Measurements from ENCODE around the gene PFDN1. TPM values are rescaled to one million over a fixed set of nuclear protein-coding genes. Genes with fewer than 3 reads are reported as not detected.

The PFDN1 gene
- total and polyA plus RNA-seq, 9 of the 15 experiments (the other 6 are each of a cell fraction or from before 2014, with no cell fraction given) = 45.5 to 215 (median 78.0) TPM

DNA sequence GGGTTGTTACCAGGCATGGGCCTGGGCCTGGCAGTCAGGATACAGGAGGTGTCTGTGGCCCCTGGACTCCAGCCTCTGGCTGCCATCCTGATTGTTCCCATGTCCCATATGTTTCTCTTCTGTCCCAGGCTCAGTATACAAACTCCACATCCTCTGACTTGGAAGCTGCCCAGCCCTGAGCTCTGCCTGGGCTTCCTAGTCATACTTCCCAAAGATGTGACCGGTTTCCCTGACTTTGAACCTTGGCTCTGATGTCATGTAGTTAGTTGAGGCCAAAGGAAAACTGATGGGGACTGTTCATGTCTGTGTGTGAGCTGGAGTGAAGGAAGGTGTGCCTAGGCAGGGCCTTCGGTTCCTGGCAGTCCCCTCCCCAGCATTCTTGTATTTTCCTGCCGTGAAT lies 77.5 kb downstream of the PFDN1 start:
- WGBS (ENCODE audit: insufficient coverage, low coverage, missing lambda C conversion rate) = 43% methylated on average over 3 of the region's 3 CpGs
- Histone ChIP-seq H3K79me2 (ENCODE audit: control insufficient read depth, insufficient read depth, low read length) (peaks cover 50% of the 10 kb centered on the region), H3K4me3 (no peak overlapping the region), H3K9me1 (ENCODE audit: control insufficient read depth, insufficient read depth, low read length) (peaks cover 4% of the 10 kb centered on the region), H3K27ac (ENCODE audit: extremely low read depth, low read depth, low read length) (no peak overlapping the region), H2AFZ (ENCODE audit: low read depth, low read length) (no peak overlapping the region), H3K36me3 (ENCODE audit: control insufficient read depth, insufficient read depth, low read length) (peaks cover 15% of the 10 kb centered on the region; the same call in 2 of the 3 replicates), H3K4me2 (ENCODE audit: insufficient read depth, low read length) (no peak overlapping the region), H4K20me1 (replicated peaks; ENCODE audit: control insufficient read depth, insufficient read depth, low read length) (0 out of 2 replicates have a peak, but pooled peaks cover 3% of the 10 kb centered on the region), H3K9me3 (replicated peaks; ENCODE audit: control insufficient read depth, insufficient read depth, low read depth, low read length) (no peaks in the 10 kb centered on the region), H3K27me3 (ENCODE audit: control insufficient read depth in 2 of 2, insufficient read depth in 2 of 2, low read length in 2 of 2) (no peaks in the 10 kb centered on the region), H3K9ac (ENCODE audit: insufficient read depth in 1 of 2, low read depth in 2 of 2, low read length in 2 of 2) (peak overlapping the region in 1 of 2 experiments; percentile 23; a peak in 1 of 4 replicates), H3K4me1 (replicated peaks in 1 of 2; ENCODE audit: control insufficient read depth in 2 of 2, insufficient read depth in 2 of 2, low read length in 2 of 2) (peaks cover 11 to 42% of the 10 kb centered on the region in 2 experiments)
- intact Hi-C loops (cut with micrococcal nuclease) (no loop called here), in situ Hi-C loops (cut with MboI) (no loop called here)
- ATAC-seq = no peak
- ChIA-PET POLR2A (interaction anchor here (0.6 to 2.0 kb wide), 2 partner anchors 9 to 36 kb away, joined by 3 to 7 read pairs; no protein-coding TSS in a partner anchor), CTCF (ENCODE audit: low intra/inter-chr PET ratio) (no interaction called here)
- no peak for FAIRE-seq
- no peak for TF ChIP-seq CEBPG (CRISPR knock-in tag; IDR thresholded peaks at IDR 0.05)
- no peak for TF ChIP-seq CEBPG (tag; conservative IDR thresholded peaks at IDR 0.05 in 1 of 2, IDR thresholded peaks at IDR 0.05 in 1 of 2)
- no peak for DNase-seq (ENCODE audit: extremely low read depth in 1 of 4, low spot score in 3 of 4)
- no TSS peak for BruUV-seq (replicated peaks)

DNA sequence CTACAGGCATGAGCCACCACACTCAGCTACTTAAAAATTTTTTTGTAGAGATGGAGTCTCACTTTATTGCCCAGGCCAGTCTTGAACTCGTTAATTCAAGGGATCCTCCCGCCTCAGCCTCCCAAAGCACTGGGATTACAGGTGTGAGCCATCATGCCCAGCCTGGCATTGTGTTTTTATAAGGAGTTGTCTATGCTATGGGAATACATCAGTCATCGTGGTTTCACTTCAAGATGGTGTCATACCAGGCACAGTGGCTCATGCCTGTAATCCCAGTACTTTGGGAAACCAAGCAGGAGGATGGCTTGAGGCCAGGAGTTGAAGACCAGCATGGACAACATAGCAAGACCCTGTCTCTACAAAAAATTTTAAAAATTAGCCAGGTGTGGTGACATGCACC lies 78.2 kb downstream of the PFDN1 start:
- 91% methylated on average over 3 of the region's 3 CpGs for WGBS (ENCODE audit: insufficient coverage, low coverage, missing lambda C conversion rate)
- DNase-seq (ENCODE audit: extremely low read depth in 1 of 4, low spot score in 3 of 4) (no peak), ATAC-seq (no peak), FAIRE-seq (no peak)
- Histone ChIP-seq H3K79me2 (ENCODE audit: control insufficient read depth, insufficient read depth, low read length) (peaks cover 58% of the 10 kb centered on the region), H3K36me3 (ENCODE audit: control insufficient read depth, insufficient read depth, low read length) (peaks cover 15% of the 10 kb centered on the region; the same call in 2 of the 3 replicates), H3K27me3 (ENCODE audit: control insufficient read depth in 2 of 2, insufficient read depth in 2 of 2, low read length in 2 of 2) (no peaks in the 10 kb centered on the region), H3K4me1 (replicated peaks in 1 of 2; ENCODE audit: control insufficient read depth in 2 of 2, insufficient read depth in 2 of 2, low read length in 2 of 2) (peaks cover 16 to 49% of the 10 kb centered on the region in 2 experiments), H3K9me1 (ENCODE audit: control insufficient read depth, insufficient read depth, low read length) (peaks cover 4% of the 10 kb centered on the region), H3K4me2 (ENCODE audit: insufficient read depth, low read length) (no peak overlapping the region), H3K4me3 (no peak overlapping the region), H3K9me3 (replicated peaks; ENCODE audit: control insufficient read depth, insufficient read depth, low read depth, low read length) (no peaks in the 10 kb centered on the region), H3K27ac (ENCODE audit: extremely low read depth, low read depth, low read length) (no peak overlapping the region), H4K20me1 (replicated peaks; ENCODE audit: control insufficient read depth, insufficient read depth, low read length) (0 out of 2 replicates have a peak, but pooled peaks cover 3% of the 10 kb centered on the region), H3K9ac (ENCODE audit: insufficient read depth in 1 of 2, low read depth in 2 of 2, low read length in 2 of 2) (no peak overlapping the region), H2AFZ (ENCODE audit: low read depth, low read length) (no peak overlapping the region)
- POLR2A ChIA-PET = interaction anchor here (0.6 to 2.0 kb wide), 5 partner anchors 8 to 410 kb away, joined by 3 to 7 read pairs (median 3); no protein-coding TSS in a partner anchor
- intact Hi-C loops (cut with micrococcal nuclease) = no loop called here
- CTCF ChIA-PET (ENCODE audit: low intra/inter-chr PET ratio) = no interaction called here
- in situ Hi-C loops (cut with MboI) = no loop called here
- BruUV-seq (replicated peaks) = no TSS peak
- TF ChIP-seq ZNF76 (CRISPR knock-in tag; IDR thresholded peaks at IDR 0.05; ENCODE audit: borderline replicate concordance) (no peak), HSF4 (CRISPR knock-in tag; IDR thresholded peaks at IDR 0.05; ENCODE audit: borderline replicate concordance) (no peak), DDX20 (tag; IDR thresholded peaks at IDR 0.05; ENCODE audit: low read depth) (no peak)
- TF ChIP-seq, protein P1, sequence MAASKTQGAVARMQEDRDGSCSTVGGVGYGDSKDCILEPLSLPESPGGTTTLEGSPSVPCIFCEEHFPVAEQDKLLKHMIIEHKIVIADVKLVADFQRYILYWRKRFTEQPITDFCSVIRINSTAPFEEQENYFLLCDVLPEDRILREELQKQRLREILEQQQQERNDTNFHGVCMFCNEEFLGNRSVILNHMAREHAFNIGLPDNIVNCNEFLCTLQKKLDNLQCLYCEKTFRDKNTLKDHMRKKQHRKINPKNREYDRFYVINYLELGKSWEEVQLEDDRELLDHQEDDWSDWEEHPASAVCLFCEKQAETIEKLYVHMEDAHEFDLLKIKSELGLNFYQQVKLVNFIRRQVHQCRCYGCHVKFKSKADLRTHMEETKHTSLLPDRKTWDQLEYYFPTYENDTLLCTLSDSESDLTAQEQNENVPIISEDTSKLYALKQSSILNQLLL (CRISPR knock-in tag; IDR thresholded peaks at IDR 0.05; ENCODE audit: borderline replicate concordance) = no peak

Measured in K562 (cell line).